Measurements from ENCODE around the gene NDST4. TPM values are rescaled to one million over a fixed set of nuclear protein-coding genes. Genes with fewer than 3 reads are reported as not detected.

The NDST4 gene
- not detected in 5 replicates for total RNA-seq (2022; extraction: Qiagen RNA extraction)

DNA sequence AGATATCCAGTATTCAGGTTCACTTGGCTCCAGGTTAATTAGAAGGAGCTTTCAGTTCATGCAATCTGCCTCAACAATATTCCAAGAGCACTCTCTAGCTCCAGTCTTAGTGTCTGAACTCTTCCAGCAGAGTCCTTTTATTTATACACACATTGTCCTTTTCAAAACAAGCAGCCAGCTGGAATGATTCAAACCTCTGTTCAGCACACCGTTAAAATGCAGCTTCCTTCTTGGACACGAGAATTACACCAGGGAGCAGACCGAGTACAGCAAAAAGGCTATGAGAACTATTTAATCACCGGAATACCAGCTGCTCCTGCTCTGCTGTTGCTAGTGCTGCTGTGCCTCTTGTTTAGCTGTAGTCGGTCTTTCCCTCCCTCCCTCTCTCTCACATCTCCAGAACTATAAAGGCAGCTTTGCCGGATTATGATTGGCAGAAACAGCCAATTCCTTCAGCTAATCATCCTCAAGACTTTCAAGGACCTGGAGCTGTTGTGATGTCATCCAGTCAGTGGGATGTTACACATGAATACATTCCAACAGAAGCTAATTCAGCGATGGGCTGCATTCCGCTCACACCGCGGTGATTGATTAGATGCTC lies at the start of gene NDST4:
NDST4 (minus strand) TSS at position 115 of the 601 bp plus-strand sequence. CDS start 36,584 bp downstream, outside the sequence.

